Heart right ventricle (tissue), 16 donors: Measurements from ENCODE around the gene GARIN1A. TPM values are rescaled to one million over a fixed set of nuclear protein-coding genes. Genes with fewer than 3 reads are reported as not detected.
A peak's percentile ranks its signal among the peaks of the same experiment; 100 is the strongest.
"Not testable (repeated sequence)": the region's sequence is repeated elsewhere in the genome, so short reads cannot be mapped to it uniquely, and the experiment has no call there.

Experiments
- ATAC-seq, 8 donors: fragments of 200-7000 bp; cut with Tn5 transposase; one replicate each; pipeline ENCODE4 v1.9.1; 2020; ENCODE audit warnings: mild to moderate bottlenecking in 8 of 8, moderate library complexity in 8 of 8, moderate number of reproducible peaks in 1 of 8
- DNase-seq, 2 donors: peaks; one replicate each; pipeline ENCODE4 v3.0.0-alpha.2; 2020
- H3K27ac ChIP-seq, 10 donors: fragments of 200-600 bp; sonication (generic) in 2 of 10; one replicate each; pipeline versions ENCODE4 v1.5.0 to v1.8.0; 2020 to 2022; ENCODE audit warnings: mild to moderate bottlenecking in 3 of 10
- H3K27me3 ChIP-seq, 7 donors: fragments of 200-600 bp; one replicate each; pipeline ENCODE4 v1.8.0; 2021 to 2022; ENCODE audit warnings: mild to moderate bottlenecking in 2 of 7
- H3K36me3 ChIP-seq, 9 donors: fragments of 200-600 bp; sonication (generic) in 1 of 9; one replicate each; pipeline versions ENCODE4 v1.5.0 to v1.8.0; 2020 to 2022; ENCODE audit warnings: mild to moderate bottlenecking in 2 of 9
- H3K4me1 ChIP-seq, 9 donors: fragments of 200-600 bp; sonication (generic) in 1 of 9; one replicate each; pipeline versions ENCODE4 v1.5.0 to v1.8.0; 2020 to 2022; ENCODE audit warnings: mild to moderate bottlenecking in 4 of 9
- H3K4me3 ChIP-seq, 10 donors: fragments of 200-600 bp; sonication (generic) in 2 of 10; one replicate each; pipeline versions ENCODE4 v1.5.0 to v1.8.0; 2020 to 2022; ENCODE audit warnings: mild to moderate bottlenecking in 7 of 10, moderate library complexity in 2 of 10
- H3K9me3 ChIP-seq, 11 donors: fragments of 200-600 bp in 10 of 11; sonication (generic) in 2 of 11; one replicate each; pipeline versions ENCODE4 v1.5.0 to v1.8.0; 2013 to 2022; ENCODE audit warnings: mild to moderate bottlenecking in 2 of 11, control low read depth in 1 of 11, moderate library complexity in 1 of 11
- CTCF ChIP-seq, 9 donors: fragments of 200-600 bp; sonication (generic) in 2 of 9; IDR thresholded peaks; one replicate each; pipeline versions ENCODE4 v1.5.0 to v1.8.0; 2021 to 2022; ENCODE audit warnings: antibody characterized with exemption in 9 of 9, mild to moderate bottlenecking in 5 of 9, moderate library complexity in 1 of 9
- WGBS, 2 donors: extraction: QIAGEN DNeasy Blood & Tissue Kit; methylation state at CpG; one replicate each; pipeline ENCODE4 v1.1.7; 2013; ENCODE audit warnings: inconsistent platforms in 1 of 2; 5-methylcytosine and 5-hydroxymethylcytosine counted together
- intact Hi-C, 10 donors: fragments of 100-400 bp; cut with DNase I; formaldehyde crosslinking; loops; one replicate each; pipeline versions ENCODE4 v1.11.1 to v1.14.2; 2022
- polyA plus RNA-seq, 2 donors: library from polyadenylated mRNA; stranded (reverse); fragments of 200-250 nt; gene quantifications; one replicate each; pipeline ENCODE4 v1.2.3, GENCODE V29; 2013
- total RNA-seq, 10 donors: library from RNA; stranded (reverse); fragmentation: NEBNext Ultra II Directional in 3 of 10; extraction: Animal tissue kit (Norgen Biotek cat#: 25700) in 3 of 10; gene quantifications; one replicate each; pipeline versions ENCODE4 v1.2.1 to v1.2.4, GENCODE V29; 2021 to 2023
- donor health status: Arrhythmogenic right ventricular cardiomyopathy.
- donor health status: ischemic (EF 13 %, LVEDD 7.1; RV severe dilation, severe dysfunction).
- donor health status: healthy with polysubstance abuse.
- donor health status: DM: no; HTN: yes; CAD: no.
- donor health status: DM: no; HTN: no; CAD: no.
- donor health status: ischemic (EF 25% LVEDD 6.9; RV normal size, moderate dysfunction).
- donor health status: ischemic (EF 25% LVEDD 5.7; RV mildly dilated, moderate dysfunction).
- donor health status: healthy.
- donor health status: DM: yes; HTN: yes; CAD: no.
- donor health status: Ischemic cardiomyopathy.
- donor health status: ischemic (EF 35%, LVEDD 5.7; RV mildly dilated, moderate dysfunction).
- donor health status: nonischemic (EF 11% LVEDD 7.7; RV severe dilation, severe dysfunction).
- donor health status: DM: yes; HTN: yes; CAD: no.
- donor health status: PGD.
- donor health status: ischemic (EF 29% LVEDD 5.4; RV normal size, mild dysfunction).
- donor health status: nonischemic (EF 23%, LVEDD 6.1; RV moderate dilation, normal function).

Gene GARIN1A
- total and polyA plus RNA-seq, 12 donors, result 0.74 to 13.7 (median 2.7) TPM

- intact Hi-C loops, H3K27me3 ChIP-seq, H3K27ac ChIP-seq, DNase-seq, H3K4me3 ChIP-seq, H3K4me1 ChIP-seq: not testable (repeated sequence)
- peak in 2 of 8 donors; percentile 18 to 30 for ATAC-seq
- peaks cover 0 to 17% (median 0%) of the 10 kb centered on the region in 9 donors for H3K36me3 ChIP-seq
- H3K9me3 ChIP-seq, result peaks cover 0 to 21% (median 8%) of the 10 kb centered on the region in 11 donors
- WGBS, 2 donors, result 70 to 73% methylated on average over 2 to 5 of the region's 5 CpGs
These were observed 13.7 kb upstream of the GARIN1A start for GRCh38 chr7:128658428-128658827.

- H3K4me1 ChIP-seq, result no peaks in the 10 kb centered on the region
- H3K4me3 ChIP-seq, result no peak overlapping the region
- 91 to 92% methylated on average over 3 of the region's 3 CpGs for WGBS, 2 donors
- DNase-seq, result no peak
- TF ChIP-seq CTCF (IDR thresholded peaks at IDR 0.05), result no peak
- no peak overlapping the region for H3K27ac ChIP-seq
- no peak for ATAC-seq
- intact Hi-C loops, result loop anchor here in 2 of 10 donors (10.0 kb wide), 2 partner anchors 224 to 234 kb away; no protein-coding TSS in a partner anchor
- peaks cover 0 to 21% (median 8%) of the 10 kb centered on the region in 11 donors for H3K9me3 ChIP-seq
- no peaks in the 10 kb centered on the region for H3K27me3 ChIP-seq
- no peaks in the 10 kb centered on the region for H3K36me3 ChIP-seq
These were observed 11.5 kb upstream of the GARIN1A start for GRCh38 chr7:128660596-128660995.

GRCh38 chr7:128661446-128661845 is 10.6 kb upstream of the GARIN1A start:
- WGBS, 2 donors, result 98% methylated on average over 5 of the region's 5 CpGs
- Histone ChIP-seq H3K4me1 (no peaks in the 10 kb centered on the region), H3K27ac (no peak overlapping the region), H3K4me3 (no peak overlapping the region), H3K36me3 (no peaks in the 10 kb centered on the region), H3K9me3 (peaks cover 0 to 21% (median 8%) of the 10 kb centered on the region in 11 donors), H3K27me3 (no peaks in the 10 kb centered on the region)
- ATAC-seq (no peak), DNase-seq (no peak)
- intact Hi-C loops, result loop anchor here in 2 of 10 donors (10.0 kb wide), 2 partner anchors 223 to 233 kb away; no protein-coding TSS in a partner anchor
- TF ChIP-seq CTCF (IDR thresholded peaks at IDR 0.05), result no peak

- DNase-seq, result no peak
- no peaks in the 10 kb centered on the region for H3K36me3 ChIP-seq
- H3K27ac ChIP-seq, result no peak overlapping the region
- H3K9me3 ChIP-seq, result peaks cover 0 to 21% (median 8%) of the 10 kb centered on the region in 11 donors
- H3K27me3 ChIP-seq, result no peaks in the 10 kb centered on the region
- intact Hi-C loops, result loop anchor here in 2 of 10 donors (10.0 kb wide), 2 partner anchors 223 to 233 kb away; no protein-coding TSS in a partner anchor
- H3K4me3 ChIP-seq, result no peak overlapping the region
- TF ChIP-seq CTCF (IDR thresholded peaks at IDR 0.05), result no peak
- no peaks in the 10 kb centered on the region for H3K4me1 ChIP-seq
- ATAC-seq, result no peak
- WGBS, 2 donors, result 94 to 98% methylated on average over 3 of the region's 3 CpGs
These were observed 10.0 kb upstream of the GARIN1A start for GRCh38 chr7:128662091-128662490.

GRCh38 chr7:128663223-128663622 is 8.9 kb upstream of the GARIN1A start:
- H3K9me3 ChIP-seq, result peaks cover 0 to 21% (median 8%) of the 10 kb centered on the region in 11 donors
- DNase-seq, H3K27ac ChIP-seq, H3K4me3 ChIP-seq, ATAC-seq, H3K4me1 ChIP-seq, H3K27me3 ChIP-seq, H3K36me3 ChIP-seq: not testable (repeated sequence)
- intact Hi-C loops, result loop anchor here in 2 of 10 donors (10.0 kb wide), 2 partner anchors 222 to 232 kb away; no protein-coding TSS in a partner anchor
- WGBS, 2 donors, result 91 to 96% methylated on average over 3 of the region's 3 CpGs
